Thyroid gland (tissue), 4 donors: ENCODE results near the gene NEK6.

Source experiments
- POLR2A ChIP-seq, 2 donors: fragments of 450-650 bp; IDR thresholded peaks; one replicate each; pipeline ENCODE4 v1.6.1; 2017; ENCODE audit warnings: antibody characterized with exemption in 2 of 2, mild to moderate bottlenecking in 2 of 2, moderate library complexity in 1 of 2
- TF ChIP-seq, protein P1 (sequence below), 6 experiments: fragments of 200-600 bp in 3 of 6; fragments of 450-650 bp in 3 of 6; sonication (generic) in 3 of 6; IDR thresholded peaks; one replicate each; pipeline ENCODE4 v1.5.1; 2016 to 2019; ENCODE audit warnings: antibody characterized with exemption in 6 of 6, mild to moderate bottlenecking in 2 of 6, inconsistent platforms in 1 of 6, moderate library complexity in 1 of 6

GRCh38 chr9:124361128-124361527 lies 103.4 kb downstream of the NEK6 start:
- TF ChIP-seq, protein P1, sequence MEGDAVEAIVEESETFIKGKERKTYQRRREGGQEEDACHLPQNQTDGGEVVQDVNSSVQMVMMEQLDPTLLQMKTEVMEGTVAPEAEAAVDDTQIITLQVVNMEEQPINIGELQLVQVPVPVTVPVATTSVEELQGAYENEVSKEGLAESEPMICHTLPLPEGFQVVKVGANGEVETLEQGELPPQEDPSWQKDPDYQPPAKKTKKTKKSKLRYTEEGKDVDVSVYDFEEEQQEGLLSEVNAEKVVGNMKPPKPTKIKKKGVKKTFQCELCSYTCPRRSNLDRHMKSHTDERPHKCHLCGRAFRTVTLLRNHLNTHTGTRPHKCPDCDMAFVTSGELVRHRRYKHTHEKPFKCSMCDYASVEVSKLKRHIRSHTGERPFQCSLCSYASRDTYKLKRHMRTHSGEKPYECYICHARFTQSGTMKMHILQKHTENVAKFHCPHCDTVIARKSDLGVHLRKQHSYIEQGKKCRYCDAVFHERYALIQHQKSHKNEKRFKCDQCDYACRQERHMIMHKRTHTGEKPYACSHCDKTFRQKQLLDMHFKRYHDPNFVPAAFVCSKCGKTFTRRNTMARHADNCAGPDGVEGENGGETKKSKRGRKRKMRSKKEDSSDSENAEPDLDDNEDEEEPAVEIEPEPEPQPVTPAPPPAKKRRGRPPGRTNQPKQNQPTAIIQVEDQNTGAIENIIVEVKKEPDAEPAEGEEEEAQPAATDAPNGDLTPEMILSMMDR (IDR thresholded peaks at IDR 0.05) = no peak
- TF ChIP-seq POLR2A (IDR thresholded peaks at IDR 0.05) = no peak
